Middle frontal gyrus (tissue), 1 donor: ENCODE data around the gene PIK3CD.
"Not testable (repeated sequence)": the region's sequence is repeated elsewhere in the genome, so short reads cannot be mapped to it uniquely, and the experiment has no call there.

Experiments
- DNase-seq: peaks from one replicate; pipeline ENCODE4 v3.0.0-alpha.2; 2015; ENCODE audit warnings: low spot score; ENCODE audit errors: extremely low spot score

Gene PIK3CD

GRCh38 chr1:9732123-9732971 lies 80.8 kb downstream of the PIK3CD start:
- DNase-seq: no peak

GRCh38 chr1:9733160-9733789 lies 81.7 kb downstream of the PIK3CD start:
- DNase-seq: no peak

GRCh38 chr1:9735800-9736199 lies 84.3 kb downstream of the PIK3CD start:
- DNase-seq: no peak

GRCh38 chr1:9736241-9736640 lies 84.7 kb downstream of the PIK3CD start:
- DNase-seq: no peak

DNA sequence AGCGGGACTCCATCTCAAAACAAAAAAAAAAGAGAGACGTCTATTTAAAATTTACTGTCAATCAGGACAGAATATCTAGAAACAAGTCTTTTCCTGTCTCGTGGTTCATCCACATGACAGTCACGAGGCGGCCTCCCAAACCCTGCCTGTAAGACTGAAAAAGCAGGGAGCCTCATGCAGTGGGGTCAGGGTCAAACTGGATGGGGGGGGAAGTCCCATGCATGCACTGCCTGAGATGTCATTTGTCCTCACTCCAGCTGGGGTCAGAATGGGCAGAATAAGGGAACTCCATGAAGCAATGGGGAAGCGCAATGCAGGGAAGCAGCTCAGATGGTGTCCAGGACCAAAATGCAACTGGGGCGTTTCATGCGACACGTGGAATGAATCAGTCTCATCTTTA lies 85.5 kb downstream of the PIK3CD start:
- no peak for DNase-seq

GRCh38 chr1:9737671-9738070 lies 86.1 kb downstream of the PIK3CD start:
- no peak for DNase-seq

GRCh38 chr1:9744106-9744799 lies 92.7 kb downstream of the PIK3CD start:
- DNase-seq: no peak

DNA sequence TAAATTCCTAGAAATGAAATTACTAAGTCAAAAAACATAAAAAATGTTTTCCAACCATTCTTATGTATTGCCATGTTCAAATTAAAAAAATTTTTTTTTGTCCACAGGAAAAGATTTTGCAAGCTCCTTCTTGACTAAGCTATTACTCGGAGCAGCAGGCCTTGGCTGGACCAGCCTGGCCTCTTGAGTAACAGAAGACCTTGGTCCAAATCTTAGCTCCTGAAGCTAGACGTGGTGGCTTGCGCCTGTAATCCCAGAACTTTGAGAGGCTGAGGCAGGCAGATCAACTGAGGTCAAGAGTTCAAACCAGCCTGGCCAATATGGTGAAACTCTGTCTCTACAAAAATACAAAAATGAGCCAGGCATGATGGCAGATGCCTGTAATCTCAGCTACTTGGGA lies 94.7 kb downstream of the PIK3CD start:
- DNase-seq: no peak

DNA sequence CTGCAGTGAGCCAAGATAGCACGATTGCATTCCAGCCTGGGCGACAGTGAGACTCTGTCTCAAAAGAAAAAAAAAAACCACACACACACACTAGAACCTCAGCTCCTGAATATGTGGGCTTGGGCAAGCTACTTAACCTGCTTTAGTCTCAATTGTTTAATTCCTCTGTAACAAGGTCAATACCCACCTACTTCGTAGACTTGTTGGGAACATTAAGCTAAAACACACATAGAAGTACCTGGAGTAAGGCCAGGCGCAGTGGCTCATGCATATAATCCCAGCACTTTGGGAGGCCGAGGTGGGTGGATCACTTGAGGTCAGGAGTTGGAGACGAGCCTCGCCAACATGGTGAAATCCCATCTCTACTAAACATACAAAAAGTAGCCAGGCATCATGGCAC lies 95.1 kb downstream of the PIK3CD start:
- DNase-seq: no peak

DNA sequence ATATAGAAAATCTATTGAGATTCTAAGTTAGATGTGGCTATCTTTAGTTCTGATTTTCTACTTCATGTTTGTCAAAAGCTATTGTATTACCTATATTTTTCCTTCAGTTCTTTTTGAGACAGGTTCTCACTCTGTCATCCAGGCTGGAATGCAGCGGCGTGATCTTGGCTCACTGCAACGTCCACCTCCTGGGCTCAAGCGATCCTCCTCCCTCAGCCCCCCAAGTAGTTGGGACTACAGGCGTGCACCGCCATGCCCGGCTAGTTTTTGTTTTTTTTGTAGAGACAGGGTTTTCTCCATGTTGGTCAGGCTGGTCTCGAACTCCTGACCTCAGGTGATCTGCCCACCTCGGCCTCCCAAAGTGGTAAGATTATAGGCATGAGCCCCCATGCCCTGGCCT lies 96.9 kb downstream of the PIK3CD start:
- DNase-seq: not testable (repeated sequence)

- no peak for DNase-seq
These were observed 97.8 kb downstream of the PIK3CD start for GRCh38 chr1:9749361-9749760.

DNA sequence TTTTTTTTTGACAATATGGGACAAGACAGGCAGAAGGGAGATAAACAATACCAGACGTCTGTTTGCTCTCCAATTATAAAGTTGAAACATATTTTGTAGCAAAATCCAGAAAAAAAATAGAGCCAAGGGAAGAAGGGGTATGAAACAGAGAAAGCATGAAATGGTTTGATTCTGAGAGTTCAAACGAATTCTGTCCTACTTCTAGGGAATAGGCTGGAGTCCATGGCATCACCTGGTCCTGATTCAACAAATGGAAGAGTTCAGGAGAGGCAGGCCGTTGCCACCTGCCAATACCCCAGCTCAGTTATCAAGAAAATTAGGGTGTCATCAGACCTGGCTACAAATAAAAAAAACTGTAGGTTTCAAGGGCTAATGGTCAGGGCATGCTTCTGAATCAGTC lies 100.4 kb downstream of the PIK3CD start:
- DNase-seq: no peak

DNA sequence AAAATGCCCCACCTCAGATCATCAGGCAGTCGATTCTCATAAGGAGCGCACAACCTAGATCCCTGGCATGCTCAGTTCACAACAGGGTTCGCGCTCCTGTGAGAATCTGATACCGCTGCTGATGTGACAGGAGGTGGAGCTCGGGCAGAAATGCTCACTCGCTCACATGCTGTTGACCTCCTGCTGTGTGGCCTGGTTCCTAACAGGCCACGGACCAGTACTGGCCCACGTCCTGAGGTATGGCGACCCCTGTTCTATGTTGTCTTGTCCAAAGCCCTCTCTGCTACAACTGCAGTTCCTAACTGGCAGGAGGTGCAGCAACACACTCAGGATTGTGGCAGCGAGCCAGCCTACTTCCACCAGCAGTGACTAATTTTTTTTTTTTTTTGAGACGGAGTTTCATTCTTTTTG lies 101.6 kb downstream of the PIK3CD start:
- no peak for DNase-seq

DNA sequence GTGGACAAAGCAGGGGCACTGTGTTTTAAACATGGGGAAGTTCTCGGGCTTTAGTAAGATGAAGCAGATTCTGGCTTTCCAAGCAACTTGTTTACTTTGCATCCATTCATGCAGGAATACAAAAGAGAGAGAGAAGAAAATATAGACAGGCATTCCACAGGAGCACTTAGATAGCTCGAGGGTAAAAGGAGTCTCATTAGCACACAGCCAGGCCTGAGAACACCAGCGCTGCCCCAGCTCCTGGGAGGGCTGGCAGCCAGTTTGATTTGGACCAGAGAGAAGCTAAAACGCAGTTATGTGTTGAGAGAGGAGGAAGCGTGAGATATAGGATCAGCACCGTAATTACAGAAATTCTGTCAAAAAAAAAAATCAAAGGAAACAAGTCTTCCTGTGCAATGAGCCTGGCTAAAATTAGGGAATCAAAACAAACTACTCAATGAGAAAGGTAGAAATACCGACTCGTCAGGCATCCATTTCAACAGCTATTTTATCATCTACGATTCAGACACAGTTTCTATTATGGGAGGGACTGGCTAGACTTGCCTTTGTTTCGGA lies 104.0 kb downstream of the PIK3CD start:
- no peak for DNase-seq

DNA sequence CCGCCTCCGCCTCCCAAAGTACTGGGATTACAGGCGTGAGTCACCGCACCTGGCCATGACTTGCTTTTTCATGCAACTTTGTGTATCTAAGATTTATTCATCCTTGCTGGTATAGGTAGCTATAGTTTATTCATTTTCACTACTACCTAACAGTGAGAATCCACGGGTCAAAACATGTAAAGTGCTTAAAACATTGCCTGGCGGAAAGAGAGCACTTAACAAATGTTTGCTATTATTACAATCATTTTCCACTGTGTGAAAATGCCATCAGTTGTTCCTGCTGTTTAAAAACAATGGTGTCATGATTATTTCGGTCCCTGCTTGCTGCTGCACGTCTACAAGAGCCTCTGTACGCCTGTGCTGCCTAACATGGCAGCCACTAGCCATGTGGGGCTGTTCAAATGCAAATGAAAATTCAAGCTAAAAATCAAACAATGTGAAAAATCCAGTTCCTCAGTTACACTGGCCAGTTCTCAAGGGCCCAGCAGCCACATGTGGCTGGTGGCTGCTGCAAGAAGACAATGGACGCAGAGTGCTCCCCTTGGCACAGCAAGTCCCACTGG lies 107.1 kb downstream of the PIK3CD start:
- DNase-seq: no peak

- no peak for DNase-seq
These were observed 108.4 kb downstream of the PIK3CD start for GRCh38 chr1:9759939-9760338.

GRCh38 chr1:9760824-9761223 lies 109.3 kb downstream of the PIK3CD start:
- DNase-seq: no peak

GRCh38 chr1:9761855-9762254 lies 110.3 kb downstream of the PIK3CD start:
- no peak for DNase-seq

- not testable (repeated sequence) for DNase-seq
These were observed 110.9 kb downstream of the PIK3CD start for GRCh38 chr1:9762446-9762845.

DNA sequence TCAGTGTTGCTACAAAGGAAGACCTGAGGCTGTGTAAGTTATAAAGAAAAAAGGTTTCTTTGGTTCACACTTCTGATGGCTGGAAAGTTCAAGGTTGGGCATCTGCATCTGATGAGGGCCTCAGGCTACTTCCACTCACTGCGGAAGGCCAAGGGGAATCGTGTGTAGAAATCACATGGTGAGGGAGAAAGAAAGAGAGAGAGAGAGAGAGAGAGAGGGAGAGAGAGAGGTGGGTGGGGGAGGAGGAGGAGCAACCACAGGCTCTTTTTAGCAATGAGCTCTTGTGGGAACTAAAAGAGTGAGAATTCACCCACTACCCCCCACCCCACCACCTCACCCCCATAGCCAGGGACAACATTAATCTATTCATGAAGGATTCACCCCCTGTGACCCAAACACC lies 112.4 kb downstream of the PIK3CD start:
- no peak for DNase-seq

- no peak for DNase-seq
These were observed 113.0 kb downstream of the PIK3CD start for GRCh38 chr1:9764550-9764949.
